ENCODE data around the gene ZNF438. TPM values are rescaled to one million over a fixed set of nuclear protein-coding genes. Genes with fewer than 3 reads are reported as not detected.

Gene ZNF438
- total and polyA plus RNA-seq, 7 donors, result 12.3 to 27.9 (median 20.7) TPM

DNA sequence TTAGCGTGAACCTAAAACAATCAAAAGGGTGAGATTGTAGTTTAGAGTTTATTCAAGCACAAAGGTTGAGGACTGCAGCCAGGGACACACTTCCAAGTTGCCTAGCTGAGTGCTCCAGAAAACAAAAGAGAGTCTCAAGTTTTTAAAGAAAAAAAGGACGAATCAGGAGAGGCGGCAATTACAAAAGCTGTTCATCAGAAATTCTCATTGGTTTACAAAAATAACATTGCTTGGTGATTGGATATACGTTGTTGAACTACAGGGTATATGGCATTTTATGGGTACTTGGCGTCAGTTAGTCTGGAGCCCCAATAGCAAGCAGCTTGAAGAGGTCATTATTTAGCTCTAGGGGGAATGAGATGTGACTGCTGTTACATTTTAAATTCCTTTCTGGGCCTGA is 11.5 kb downstream of the ZNF438 start:
- TF ChIP-seq, protein P1, sequence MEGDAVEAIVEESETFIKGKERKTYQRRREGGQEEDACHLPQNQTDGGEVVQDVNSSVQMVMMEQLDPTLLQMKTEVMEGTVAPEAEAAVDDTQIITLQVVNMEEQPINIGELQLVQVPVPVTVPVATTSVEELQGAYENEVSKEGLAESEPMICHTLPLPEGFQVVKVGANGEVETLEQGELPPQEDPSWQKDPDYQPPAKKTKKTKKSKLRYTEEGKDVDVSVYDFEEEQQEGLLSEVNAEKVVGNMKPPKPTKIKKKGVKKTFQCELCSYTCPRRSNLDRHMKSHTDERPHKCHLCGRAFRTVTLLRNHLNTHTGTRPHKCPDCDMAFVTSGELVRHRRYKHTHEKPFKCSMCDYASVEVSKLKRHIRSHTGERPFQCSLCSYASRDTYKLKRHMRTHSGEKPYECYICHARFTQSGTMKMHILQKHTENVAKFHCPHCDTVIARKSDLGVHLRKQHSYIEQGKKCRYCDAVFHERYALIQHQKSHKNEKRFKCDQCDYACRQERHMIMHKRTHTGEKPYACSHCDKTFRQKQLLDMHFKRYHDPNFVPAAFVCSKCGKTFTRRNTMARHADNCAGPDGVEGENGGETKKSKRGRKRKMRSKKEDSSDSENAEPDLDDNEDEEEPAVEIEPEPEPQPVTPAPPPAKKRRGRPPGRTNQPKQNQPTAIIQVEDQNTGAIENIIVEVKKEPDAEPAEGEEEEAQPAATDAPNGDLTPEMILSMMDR (IDR thresholded peaks at IDR 0.05), result no peak
- no peaks in the 10 kb centered on the region for H3K36me3 ChIP-seq (ENCODE audit: insufficient read depth in 1 of 2, low read depth in 1 of 2)
- ATAC-seq (no peak), DNase-seq (no peak)
- WGBS, 3 donors, result 62 to 84% (median 65%) methylated on average over 5 of the region's 5 CpGs
- peaks cover 59% of the 10 kb centered on the region for H3K4me1 ChIP-seq
- no peaks in the 10 kb centered on the region for H3K9me3 ChIP-seq
- H3K4me3 ChIP-seq, result no peak overlapping the region
- H3K27me3 ChIP-seq (ENCODE audit: insufficient read depth in 3 of 3, low read length in 2 of 3), result no peaks in the 10 kb centered on the region
- no peak overlapping the region for H3K27ac ChIP-seq
- intact Hi-C loops (cut with DNase I), result no loop called here

DNA sequence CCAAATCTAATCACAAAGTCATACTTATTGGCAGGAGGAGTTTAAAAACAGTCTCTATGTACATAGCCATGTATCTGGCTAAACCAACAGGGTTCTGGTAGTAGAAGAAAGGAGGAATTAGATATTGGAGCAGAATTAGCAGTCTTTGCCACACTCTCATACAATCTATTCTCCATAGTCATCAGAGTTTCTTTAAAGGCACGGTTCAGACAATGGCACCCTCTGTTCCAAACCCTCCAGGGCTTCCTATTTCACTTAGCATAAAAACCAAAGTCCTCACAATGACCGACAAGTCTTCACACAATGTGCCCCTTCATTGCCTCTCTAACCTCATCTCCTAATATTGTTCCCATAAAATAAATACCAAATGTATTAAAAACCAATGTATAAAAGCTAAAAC is 12.7 kb downstream of the ZNF438 start:
- 28 to 40% (median 31%) methylated on average over 2 of the region's 2 CpGs for WGBS, 3 donors
- DNase-seq (no peak), ATAC-seq (no peak)

DNA sequence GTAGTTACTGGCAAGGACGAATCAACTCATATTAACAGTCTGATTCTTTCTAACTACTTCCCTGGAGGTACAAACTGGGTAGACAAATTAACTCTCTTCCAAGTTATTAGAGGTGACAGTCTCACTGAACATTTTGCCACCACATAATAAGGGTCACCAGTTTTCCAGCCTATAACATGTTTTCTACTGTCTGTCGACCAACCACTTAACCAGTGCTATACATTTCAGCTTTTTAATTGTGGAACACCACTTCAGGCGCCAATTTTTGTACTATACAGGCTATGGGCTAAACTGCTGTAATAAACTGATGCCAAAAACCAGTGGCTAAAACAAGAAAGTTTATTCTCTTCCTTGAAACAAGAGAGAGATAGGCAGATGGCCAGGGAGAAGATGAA is 13.3 kb downstream of the ZNF438 start:
- no peaks in the 10 kb centered on the region for H3K36me3 ChIP-seq (ENCODE audit: insufficient read depth in 1 of 2, low read depth in 1 of 2)
- no peaks in the 10 kb centered on the region for H3K9me3 ChIP-seq
- H3K27me3 ChIP-seq (ENCODE audit: insufficient read depth in 3 of 3, low read length in 2 of 3), result no peaks in the 10 kb centered on the region
- TF ChIP-seq, protein P1 (IDR thresholded peaks at IDR 0.05), result no peak
- ATAC-seq (peak in 3 of 4 donors; percentile 9 to 27 (median 14)), DNase-seq (no peak)
- H3K4me3 ChIP-seq, result no peak overlapping the region
- whole genome bisulfite sequencing, 3 donors, result 77 to 90% (median 82%) methylated on average over 3 of the region's 3 CpGs
- intact Hi-C loops (cut with DNase I), result no loop called here
- peak overlapping the region; percentile 71 for H3K27ac ChIP-seq
- H3K4me1 ChIP-seq, result peaks cover 53% of the 10 kb centered on the region

More for the DNA sequence above, 12.7 kb downstream of the ZNF438 start:
- intact Hi-C loops (cut with DNase I), result no loop called here
- peak overlapping the region; percentile 71 for H3K27ac ChIP-seq
- no peaks in the 10 kb centered on the region for H3K9me3 ChIP-seq
- no peaks in the 10 kb centered on the region for H3K36me3 ChIP-seq (ENCODE audit: insufficient read depth in 1 of 2, low read depth in 1 of 2)
- H3K4me3 ChIP-seq, result no peak overlapping the region
- H3K4me1 ChIP-seq, result peaks cover 57% of the 10 kb centered on the region
- H3K27me3 ChIP-seq (ENCODE audit: insufficient read depth in 3 of 3, low read length in 2 of 3), result no peaks in the 10 kb centered on the region
- TF ChIP-seq, protein P1 (IDR thresholded peaks at IDR 0.05), result no peak

DNA sequence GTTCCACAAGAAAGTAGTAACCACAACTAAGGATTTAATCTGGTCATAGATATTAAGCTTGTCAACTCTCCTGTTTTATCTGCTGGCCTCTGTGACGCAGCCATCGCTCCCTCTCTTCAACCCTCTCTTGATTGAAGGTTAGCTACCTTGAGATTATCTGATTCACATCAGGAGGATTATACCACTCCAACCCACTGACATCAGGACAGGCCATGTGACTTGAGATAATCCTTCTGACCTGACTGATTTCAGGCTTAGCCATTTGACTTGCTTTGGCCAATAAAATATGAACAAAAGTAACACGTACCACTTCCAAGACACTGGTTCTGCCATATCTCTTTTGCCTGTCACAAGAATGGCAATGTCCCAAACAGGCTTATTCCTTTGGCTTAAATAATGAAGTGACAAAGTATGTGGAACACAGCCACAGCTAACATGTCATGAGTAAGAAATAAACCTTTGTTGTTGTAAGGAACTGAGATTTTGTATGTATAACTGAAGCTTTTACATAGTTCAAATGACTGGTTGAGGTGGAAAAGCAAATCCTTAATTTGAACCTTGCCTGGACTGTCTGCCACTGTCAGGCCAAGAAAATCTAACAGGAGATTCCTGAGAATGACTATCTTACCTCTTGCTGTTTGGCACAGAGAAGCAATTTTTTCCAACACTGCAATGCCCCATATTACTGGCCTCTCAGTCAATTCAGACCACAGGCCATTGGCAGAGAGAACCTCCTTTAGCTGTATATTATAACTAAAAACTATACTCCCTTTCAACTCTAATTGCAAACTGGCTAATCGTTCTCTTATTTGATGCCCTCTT is 13.9 kb downstream of the ZNF438 start:
- Histone ChIP-seq H3K27me3 (ENCODE audit: insufficient read depth in 3 of 3, low read length in 2 of 3) (no peaks in the 10 kb centered on the region), H3K4me3 (no peak overlapping the region), H3K36me3 (ENCODE audit: insufficient read depth in 1 of 2, low read depth in 1 of 2) (no peaks in the 10 kb centered on the region), H3K27ac (peak overlapping the region; percentile 71), H3K9me3 (no peaks in the 10 kb centered on the region), H3K4me1 (peaks cover 53% of the 10 kb centered on the region)
- DNase-seq (no peak), ATAC-seq (peak; percentile 36 to 85 (median 72))
- TF ChIP-seq, protein P1 (IDR thresholded peaks at IDR 0.05), result no peak
- 58 to 68% (median 62%) methylated on average over 4 of the region's 4 CpGs for WGBS, 3 donors
- intact Hi-C loops (cut with DNase I), result no loop called here
